HepG2 (cell line): ENCODE data around the gene BCAS3. TPM values are rescaled to one million over a fixed set of nuclear protein-coding genes. Genes with fewer than 3 reads are reported as not detected.
A peak's percentile ranks its signal among the peaks of the same experiment; 100 is the strongest.

Experiments
- ADNP ChIP-seq: sonication (generic); formaldehyde crosslinking; IDR thresholded peaks from 2 replicates; pipeline ENCODE4 v1.4.0; 2020; ENCODE audit warnings: missing genetic modification reagents
- KDM1A ChIP-seq: IDR thresholded peaks from 2 replicates; pipeline ENCODE4 v1.6.1; 2016; ENCODE audit warnings: missing compliant biosample characterization
- MLLT10 ChIP-seq: sonication (generic); formaldehyde crosslinking; IDR thresholded peaks from 2 replicates; pipeline ENCODE4 v1.4.0; 2020; ENCODE audit warnings: missing genetic modification reagents
- NAIF1 ChIP-seq: sonication (generic); formaldehyde crosslinking; IDR thresholded peaks from 2 replicates; pipeline ENCODE4 v1.5.0; 2020; ENCODE audit warnings: mild to moderate bottlenecking, missing genetic modification reagents, borderline replicate concordance
- NFKB2 ChIP-seq: sonication (generic); formaldehyde crosslinking; IDR thresholded peaks from 2 replicates; pipeline ENCODE4 v1.4.0; 2020; ENCODE audit warnings: missing genetic modification reagents, borderline replicate concordance
- NR2F1 ChIP-seq, 2 experiments: fragments of 450-650 bp in 1 of 2; formaldehyde crosslinking in 1 of 2; IDR thresholded peaks; 2 replicates each; pipeline versions ENCODE4 v1.5.0 to v1.6.1; 2016 to 2020; ENCODE audit warnings: mild to moderate bottlenecking in 1 of 2, missing compliant biosample characterization in 1 of 2, missing genetic modification reagents in 1 of 2, moderate library complexity in 1 of 2
- POGK ChIP-seq: sonication (generic); formaldehyde crosslinking; conservative IDR thresholded peaks from 2 replicates; pipeline ENCODE4 v1.8.0; 2022; ENCODE audit warnings: mild to moderate bottlenecking, moderate library complexity, missing genetic modification reagents
- POGZ ChIP-seq: sonication (generic); formaldehyde crosslinking; IDR thresholded peaks from 2 replicates; pipeline ENCODE4 v1.4.0; 2020; ENCODE audit warnings: mild to moderate bottlenecking, missing genetic modification reagents
- RXRA ChIP-seq: sonication (generic); formaldehyde crosslinking; IDR thresholded peaks from 2 replicates; pipeline ENCODE4 v1.5.1; 2020; ENCODE audit warnings: missing genetic modification reagents
- SMC3 ChIP-seq: IDR thresholded peaks from 2 replicates; pipeline ENCODE4 v1.6.1; 2011; ENCODE audit warnings: low read length, improper control_type of control experiment
- SOX13 ChIP-seq, 3 experiments: fragments of 450-650 bp in 1 of 3; sonication (generic) in 1 of 3; formaldehyde crosslinking in 1 of 3; IDR thresholded peaks in 2 of 3; conservative IDR thresholded peaks in 1 of 3; 2 replicates each; pipeline versions ENCODE4 v1.5.0 to v1.6.1; 2016 to 2020; ENCODE audit warnings: antibody characterized with exemption in 1 of 3, mild to moderate bottlenecking in 1 of 3, missing compliant biosample characterization in 1 of 3, missing genetic modification reagents in 1 of 3, moderate library complexity in 1 of 3
- TSC22D2 ChIP-seq: sonication (generic); formaldehyde crosslinking; IDR thresholded peaks from 2 replicates; pipeline ENCODE4 v1.5.1; 2020; ENCODE audit warnings: missing genetic modification reagents, mild to moderate bottlenecking, borderline replicate concordance
- ZC3H4 ChIP-seq: sonication (generic); formaldehyde crosslinking; IDR thresholded peaks from 2 replicates; pipeline ENCODE4 v1.4.0; 2020; ENCODE audit warnings: missing genetic modification reagents, borderline replicate concordance
- ZNF121 ChIP-seq: sonication (generic); formaldehyde crosslinking; IDR thresholded peaks from 2 replicates; pipeline ENCODE4 v1.5.0; 2020; ENCODE audit warnings: mild to moderate bottlenecking, missing genetic modification reagents
- ZNF280D ChIP-seq: sonication (generic); formaldehyde crosslinking; IDR thresholded peaks from 2 replicates; pipeline ENCODE4 v1.5.1; 2020; ENCODE audit warnings: mild to moderate bottlenecking, missing genetic modification reagents
- ZNF44 ChIP-seq: sonication (generic); formaldehyde crosslinking; IDR thresholded peaks from 2 replicates; pipeline ENCODE4 v1.5.1; 2020; ENCODE audit warnings: mild to moderate bottlenecking, missing genetic modification reagents
- ZNF549 ChIP-seq: sonication (generic); formaldehyde crosslinking; IDR thresholded peaks from 2 replicates; pipeline ENCODE4 v1.5.0; 2020; ENCODE audit warnings: missing genetic modification reagents
- ZNF609 ChIP-seq: sonication (generic); formaldehyde crosslinking; IDR thresholded peaks from 2 replicates; pipeline ENCODE4 v1.4.0; 2020; ENCODE audit warnings: mild to moderate bottlenecking, missing genetic modification reagents, borderline replicate concordance
- ZNF616 ChIP-seq: sonication (generic); formaldehyde crosslinking; IDR thresholded peaks from 2 replicates; pipeline ENCODE4 v1.5.0; 2020; ENCODE audit warnings: low read depth, mild to moderate bottlenecking, missing genetic modification reagents
- ZNF629 ChIP-seq: sonication (generic); formaldehyde crosslinking; conservative IDR thresholded peaks from 2 replicates; pipeline ENCODE4 v1.5.0; 2020; ENCODE audit warnings: missing genetic modification reagents
- ZNF891 ChIP-seq: sonication (generic); formaldehyde crosslinking; IDR thresholded peaks from 2 replicates; pipeline ENCODE4 v1.5.0; 2020; ENCODE audit warnings: mild to moderate bottlenecking, missing genetic modification reagents
- polyA plus RNA-seq, 8 experiments: library from polyadenylated mRNA; depleted of rRNA in 3 of 8; stranded (reverse) in 7 of 8; unstranded in 1 of 8; fragments of >200 nt; fragmentation: Illumina TruSeq in 4 of 8; extraction: Trizol in 4 of 8; gene quantifications; 2 replicates each; pipeline versions ENCODE4 v1.2.1 to v1.2.3, GENCODE V29; 2011 to 2016; ENCODE audit warnings: low read depth in 4 of 8, missing spikeins in 1 of 8, mixed read lengths in 1 of 8; ENCODE audit not compliant: insufficient read depth in 1 of 8
- total RNA-seq, 5 experiments: library from RNA; depleted of rRNA; stranded (reverse); fragments of >200 nt; fragmentation: Illumina TruSeq; extraction: Trizol; gene quantifications; 2 replicates each; pipeline ENCODE4 v1.2.3, GENCODE V29; 2016; ENCODE audit warnings: low read depth in 1 of 5

The BCAS3 gene
- total and polyA plus RNA-seq, 2 of the 13 experiments (the other 11 are each of a cell fraction or from before 2014, with no cell fraction given): 10.7 to 11.2 TPM

GRCh38 chr17:61364463-61364846 lies 686.8 kb downstream of the BCAS3 start (continued):
- TF ChIP-seq ZNF121 (CRISPR knock-in tag): peak; percentile 97
- no peak for TF ChIP-seq ZNF609
- no peak for TF ChIP-seq POGK
- no peak for TF ChIP-seq NFKB2 (CRISPR knock-in tag)
- 0 out of 2 replicates have a peak, but pooled peaks have one; percentile 6 for TF ChIP-seq ZNF891 (CRISPR knock-in tag)
- TF ChIP-seq NR2F1 (CRISPR knock-in tag; IDR thresholded peaks at IDR 0.05): no peak
- TF ChIP-seq ZNF280D (CRISPR knock-in tag): peak; percentile 45; the same call in 1 of the 2 replicates
- TF ChIP-seq ZC3H4 (CRISPR knock-in tag): no peak
- TF ChIP-seq POGZ: no peak
- no peak for TF ChIP-seq RXRA (CRISPR knock-in tag)
- TF ChIP-seq ZNF629 (CRISPR knock-in tag): no peak
- 0 out of 2 replicates have a peak, but pooled peaks have one; percentile 15 for TF ChIP-seq NAIF1 (CRISPR knock-in tag)
- no peak for TF ChIP-seq TSC22D2 (CRISPR knock-in tag)
- no peak for TF ChIP-seq SMC3
- peak; percentile 71; the same call in 1 of the 2 replicates for TF ChIP-seq ADNP (CRISPR knock-in tag)
- no peak for TF ChIP-seq ZNF549 (CRISPR knock-in tag)
- no peak for TF ChIP-seq ZNF44 (CRISPR knock-in tag)
- no peak for TF ChIP-seq MLLT10
- peak; percentile 49; the same call in 1 of the 2 replicates for TF ChIP-seq KDM1A (CRISPR knock-in tag)
- no peak for TF ChIP-seq SOX13 (IDR thresholded peaks at IDR 0.05)
- no peak for TF ChIP-seq SOX13 (CRISPR knock-in tag; conservative IDR thresholded peaks at IDR 0.05 in 1 of 2, IDR thresholded peaks at IDR 0.05 in 1 of 2)
- TF ChIP-seq ZNF616 (CRISPR knock-in tag): no peak
